HepG2 (cell line): ENCODE measurements around the gene POU2F1. TPM values are rescaled to one million over a fixed set of nuclear protein-coding genes. Genes with fewer than 3 reads are reported as not detected.

Source experiments
- ATF4 ChIP-seq, 2 experiments: fragments of 450-650 bp in 1 of 2; sonication (generic) in 1 of 2; formaldehyde crosslinking; IDR thresholded peaks; 2 replicates each; pipeline versions ENCODE4 v1.5.0 to v1.8.0; 2020 to 2022; ENCODE audit warnings: mild to moderate bottlenecking in 1 of 2, missing genetic modification reagents in 1 of 2
- BCL6 ChIP-seq: IDR thresholded peaks from 2 replicates; pipeline ENCODE4 v1.6.1; 2016; ENCODE audit warnings: missing genetic modification reagents, missing compliant biosample characterization
- EHMT2 ChIP-seq: fragments of 200-600 bp; sonication (generic); IDR thresholded peaks from 2 replicates; pipeline ENCODE4 v1.7.0; 2017; ENCODE audit warnings: antibody characterized with exemption, low read depth, low read length, borderline replicate concordance
- GPBP1L1 ChIP-seq: sonication (generic); formaldehyde crosslinking; IDR thresholded peaks from 2 replicates; pipeline ENCODE4 v1.5.0; 2020; ENCODE audit warnings: mild to moderate bottlenecking, missing genetic modification reagents
- ISL2 ChIP-seq: sonication (generic); formaldehyde crosslinking; IDR thresholded peaks from 2 replicates; pipeline ENCODE4 v1.5.0; 2020; ENCODE audit warnings: missing genetic modification reagents
- MEF2D ChIP-seq: sonication (generic); formaldehyde crosslinking; IDR thresholded peaks from 2 replicates; pipeline ENCODE4 v1.5.1; 2020; ENCODE audit warnings: mild to moderate bottlenecking, missing genetic modification reagents
- PATZ1 ChIP-seq: sonication (generic); formaldehyde crosslinking; IDR thresholded peaks from 2 replicates; pipeline ENCODE4 v1.4.0; 2020; ENCODE audit warnings: missing genetic modification reagents
- PHF20 ChIP-seq: sonication (generic); formaldehyde crosslinking; IDR thresholded peaks from 2 replicates; pipeline ENCODE4 v1.5.0; 2020; ENCODE audit warnings: mild to moderate bottlenecking, missing genetic modification reagents
- REST ChIP-seq, 2 experiments: IDR thresholded peaks; 2 replicates each; pipeline ENCODE4 v1.6.1; 2011 to 2012; ENCODE audit warnings: low read length in 2 of 2, borderline replicate concordance in 1 of 2, low read depth in 1 of 2, mild to moderate bottlenecking in 1 of 2, moderate library complexity in 1 of 2
- SOX13 ChIP-seq, 3 experiments: fragments of 450-650 bp in 1 of 3; sonication (generic) in 1 of 3; formaldehyde crosslinking in 1 of 3; IDR thresholded peaks in 2 of 3; conservative IDR thresholded peaks in 1 of 3; 2 replicates each; pipeline versions ENCODE4 v1.5.0 to v1.6.1; 2016 to 2020; ENCODE audit warnings: antibody characterized with exemption in 1 of 3, mild to moderate bottlenecking in 1 of 3, missing compliant biosample characterization in 1 of 3, missing genetic modification reagents in 1 of 3, moderate library complexity in 1 of 3
- TBX2 ChIP-seq: sonication (generic); formaldehyde crosslinking; IDR thresholded peaks from 2 replicates; pipeline ENCODE4 v1.5.0; 2020; ENCODE audit warnings: missing genetic modification reagents, mild to moderate bottlenecking, borderline replicate concordance
- ZNF281 ChIP-seq: sonication (generic); formaldehyde crosslinking; IDR thresholded peaks from 2 replicates; pipeline ENCODE4 v1.4.0; 2020; ENCODE audit warnings: missing genetic modification reagents, borderline replicate concordance
- ZNF331 ChIP-seq: sonication (generic); formaldehyde crosslinking; IDR thresholded peaks from 2 replicates; pipeline ENCODE4 v1.4.0; 2020; ENCODE audit warnings: missing genetic modification reagents
- ZNF746 ChIP-seq: sonication (generic); formaldehyde crosslinking; IDR thresholded peaks from 2 replicates; pipeline ENCODE4 v1.8.0; 2022; ENCODE audit warnings: mild to moderate bottlenecking, missing genetic modification reagents
- polyA plus RNA-seq, 8 experiments: library from polyadenylated mRNA; depleted of rRNA in 3 of 8; stranded (reverse) in 7 of 8; unstranded in 1 of 8; fragments of >200 nt; fragmentation: Illumina TruSeq in 4 of 8; extraction: Trizol in 4 of 8; gene quantifications; 2 replicates each; pipeline versions ENCODE4 v1.2.1 to v1.2.3, GENCODE V29; 2011 to 2016; ENCODE audit warnings: low read depth in 4 of 8, missing spikeins in 1 of 8, mixed read lengths in 1 of 8; ENCODE audit not compliant: insufficient read depth in 1 of 8
- total RNA-seq, 5 experiments: library from RNA; depleted of rRNA; stranded (reverse); fragments of >200 nt; fragmentation: Illumina TruSeq; extraction: Trizol; gene quantifications; 2 replicates each; pipeline ENCODE4 v1.2.3, GENCODE V29; 2016; ENCODE audit warnings: low read depth in 1 of 5

POU2F1 gene
- total and polyA plus RNA-seq, 2 of the 13 experiments (the other 11 are each of a cell fraction or from before 2014, with no cell fraction given) = 10.2 to 13.0 TPM

DNA sequence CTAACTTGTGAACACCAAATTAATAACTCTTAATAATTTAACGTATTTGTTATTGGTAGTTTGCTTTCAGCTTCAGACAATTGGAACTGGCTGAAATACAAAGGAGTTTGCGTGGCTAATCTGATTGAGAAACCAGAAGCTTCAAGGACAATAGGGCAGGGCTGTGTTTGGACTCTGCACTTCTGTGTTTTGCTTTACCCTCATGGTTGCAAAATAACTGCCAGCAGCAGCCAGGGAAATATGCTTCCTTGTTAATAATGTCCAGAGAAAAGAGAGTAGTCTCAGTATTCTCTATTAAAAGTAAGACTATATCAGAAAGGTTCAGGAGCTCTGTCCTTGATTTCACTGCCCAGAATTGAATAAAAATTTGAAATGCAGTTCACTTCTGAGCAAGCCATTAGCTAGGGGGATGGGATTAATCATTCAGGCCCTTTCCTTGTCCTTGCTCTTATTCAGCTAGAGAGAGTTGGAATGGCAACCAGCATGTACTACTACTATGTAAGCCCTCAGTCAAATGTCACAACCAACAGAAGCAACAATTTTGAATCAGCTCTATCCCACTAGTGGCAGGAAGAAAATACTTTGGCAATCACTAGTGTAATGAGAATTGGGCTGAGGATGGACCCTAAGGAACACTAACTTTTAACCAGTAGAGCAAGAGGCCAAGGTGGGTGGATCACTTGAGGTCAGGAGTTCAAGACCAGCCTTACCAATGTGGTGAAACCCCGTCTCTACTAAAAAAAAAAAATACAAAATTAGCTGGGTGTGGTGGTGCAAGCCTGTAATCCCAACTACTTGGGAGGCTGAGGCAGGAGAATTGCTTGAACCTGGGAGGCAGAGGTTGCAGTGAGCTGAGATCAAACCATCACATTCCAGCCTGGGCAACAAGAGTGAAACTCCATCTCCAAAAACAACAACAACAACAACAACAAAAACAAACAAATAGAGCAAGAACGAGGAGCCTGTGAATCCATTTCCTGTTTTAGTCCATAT is 76.8 kb downstream of the POU2F1 start (continued):
- TF ChIP-seq SOX13 (IDR thresholded peaks at IDR 0.05) = peak; percentile 94
- TF ChIP-seq SOX13 (CRISPR knock-in tag; conservative IDR thresholded peaks at IDR 0.05 in 1 of 2, IDR thresholded peaks at IDR 0.05 in 1 of 2) = peak in 1 of 2 experiments; percentile 99; a peak in 2 of 4 replicates
- no peak for TF ChIP-seq GPBP1L1 (CRISPR knock-in tag)
- TF ChIP-seq ZNF281 (CRISPR knock-in tag) = 0 out of 2 replicates have a peak, but pooled peaks have one; percentile 16
- peak; percentile 69; the same call in 1 of the 2 replicates for TF ChIP-seq ZNF331 (CRISPR knock-in tag)
- peak; percentile 41; the same call in 1 of the 2 replicates for TF ChIP-seq BCL6 (CRISPR knock-in tag)
- peak; percentile 78 for TF ChIP-seq ISL2 (CRISPR knock-in tag)
- TF ChIP-seq ZNF746 (CRISPR knock-in tag) = no peak
- 0 out of 4 replicates have a peak, but pooled peaks of 1 of the 2 experiments have one; percentile 45 for TF ChIP-seq REST (IDR thresholded peaks at IDR 0.05; ENCODE audit: borderline replicate concordance in 1 of 2, low read depth in 1 of 2, low read length in 2 of 2)
- peak in 1 of 2 experiments; percentile 59; a peak in 2 of 4 replicates for TF ChIP-seq ATF4 (CRISPR knock-in tag; IDR thresholded peaks at IDR 0.05)
- peak; percentile 57; the same call in 1 of the 2 replicates for TF ChIP-seq TBX2 (CRISPR knock-in tag)
- 0 out of 2 replicates have a peak, but pooled peaks have one; percentile 11 for TF ChIP-seq PATZ1 (CRISPR knock-in tag)
- TF ChIP-seq PHF20 (CRISPR knock-in tag) = no peak
- 0 out of 2 replicates have a peak, but pooled peaks have one; percentile 24 for TF ChIP-seq EHMT2
- 0 out of 2 replicates have a peak, but pooled peaks have one; percentile 10 for TF ChIP-seq MEF2D
